GM12872 (cell line): Measurements from ENCODE around the gene ABHD2.

Experiments used
- CTCF ChIP-seq: IDR thresholded peaks from 3 replicates; pipeline ENCODE4 v1.5.1; 2011; ENCODE audit warnings: low read depth, mild to moderate bottlenecking, low read length, moderate library complexity; ENCODE audit not compliant: insufficient read depth

The ABHD2 gene

GRCh38 chr15:89174476-89174875, 86.2 kb downstream of the ABHD2 start:
- no peak for TF ChIP-seq CTCF

- no peak for TF ChIP-seq CTCF
Observed at GRCh38 chr15:89175617-89176191, 87.4 kb downstream of the ABHD2 start.

- TF ChIP-seq CTCF: no peak
Observed at GRCh38 chr15:89177116-89177515, 88.9 kb downstream of the ABHD2 start.

- TF ChIP-seq CTCF: peak; percentile 85
Observed at GRCh38 chr15:89177633-89178306, 89.5 kb downstream of the ABHD2 start.

- TF ChIP-seq CTCF: no peak
Observed at GRCh38 chr15:89178307-89178977, 90.2 kb downstream of the ABHD2 start.

- TF ChIP-seq CTCF: no peak
Observed at GRCh38 chr15:89179966-89180875, 92.0 kb downstream of the ABHD2 start.

- TF ChIP-seq CTCF: no peak
Observed at GRCh38 chr15:89184357-89184756, 96.1 kb downstream of the ABHD2 start.
